ENCODE results near the gene MCOLN1.

GRCh38 chr19:7476777-7477494 is 45.5 kb upstream of the MCOLN1 start:
- TF ChIP-seq REST (IDR thresholded peaks at IDR 0.05) (no peak), CTCF (IDR thresholded peaks at IDR 0.05; ENCODE audit: low read depth, low read length, missing input control) (no peak), EGR1 (IDR thresholded peaks at IDR 0.05; ENCODE audit: low read depth in 2 of 2) (no peak), HNF4A (conservative IDR thresholded peaks at IDR 0.05) (no peak), GABPA (IDR thresholded peaks at IDR 0.05 in 1 of 2, conservative IDR thresholded peaks at IDR 0.05 in 1 of 2) (no peak), ATF3 (IDR thresholded peaks at IDR 0.05) (no peak), JUND (IDR thresholded peaks at IDR 0.05) (no peak), TAF1 (conservative IDR thresholded peaks at IDR 0.05) (no peak), YY1 (IDR thresholded peaks at IDR 0.05) (no peak), RAD21 (IDR thresholded peaks at IDR 0.05) (no peak), NR2F2 (IDR thresholded peaks at IDR 0.05) (no peak), RXRA (IDR thresholded peaks at IDR 0.05) (no peak)
- TF ChIP-seq, protein P1, sequence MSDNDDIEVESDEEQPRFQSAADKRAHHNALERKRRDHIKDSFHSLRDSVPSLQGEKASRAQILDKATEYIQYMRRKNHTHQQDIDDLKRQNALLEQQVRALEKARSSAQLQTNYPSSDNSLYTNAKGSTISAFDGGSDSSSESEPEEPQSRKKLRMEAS (IDR thresholded peaks at IDR 0.05) = no peak
- TF ChIP-seq, protein P2, sequence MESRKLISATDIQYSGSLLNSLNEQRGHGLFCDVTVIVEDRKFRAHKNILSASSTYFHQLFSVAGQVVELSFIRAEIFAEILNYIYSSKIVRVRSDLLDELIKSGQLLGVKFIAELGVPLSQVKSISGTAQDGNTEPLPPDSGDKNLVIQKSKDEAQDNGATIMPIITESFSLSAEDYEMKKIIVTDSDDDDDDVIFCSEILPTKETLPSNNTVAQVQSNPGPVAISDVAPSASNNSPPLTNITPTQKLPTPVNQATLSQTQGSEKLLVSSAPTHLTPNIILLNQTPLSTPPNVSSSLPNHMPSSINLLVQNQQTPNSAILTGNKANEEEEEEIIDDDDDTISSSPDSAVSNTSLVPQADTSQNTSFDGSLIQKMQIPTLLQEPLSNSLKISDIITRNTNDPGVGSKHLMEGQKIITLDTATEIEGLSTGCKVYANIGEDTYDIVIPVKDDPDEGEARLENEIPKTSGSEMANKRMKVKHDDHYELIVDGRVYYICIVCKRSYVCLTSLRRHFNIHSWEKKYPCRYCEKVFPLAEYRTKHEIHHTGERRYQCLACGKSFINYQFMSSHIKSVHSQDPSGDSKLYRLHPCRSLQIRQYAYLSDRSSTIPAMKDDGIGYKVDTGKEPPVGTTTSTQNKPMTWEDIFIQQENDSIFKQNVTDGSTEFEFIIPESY (IDR thresholded peaks at IDR 0.05) = no peak

Data from liver (tissue), 3 donors.